A375 (cell line): ENCODE results near the gene ZMAT2. TPM values are rescaled to one million over a fixed set of nuclear protein-coding genes. Genes with fewer than 3 reads are reported as not detected.

Source experiments
- small RNA-seq: library from RNA; depleted of rRNA; stranded (forward); fragments of <200 nt; gene quantifications from one replicate; pipeline ENCODE3, GENCODE V24; 2014
- total RNA-seq: library from RNA; depleted of rRNA; stranded (reverse); fragments of >200 nt; shearing (Covaris generic); gene quantifications from 2 replicates; pipeline ENCODE4 v1.2.3, GENCODE V29; 2014; rRNA removed

ZMAT2 gene
- 54.2 and 64.0 TPM in 2 replicates for total RNA-seq

GRCh38 chr5:140700177-140701144 lies at the start of gene ZMAT2:
Gene ZMAT2, plus strand, starts transcription at chr5:140700447. Its CDS starts 14 bp downstream, at chr5:140700461.

GRCh38 chr5:140664359-140665119 lies 35.7 kb upstream of the ZMAT2 start, which contains the start of gene WDR55:
Gene WDR55, plus strand, starts transcription at chr5:140664904. Its CDS starts 9 bp downstream, at chr5:140664913.

GRCh38 chr5:140673187-140673976 lies 26.9 kb upstream of the ZMAT2 start, which contains the start of gene DND1:
Gene DND1, minus strand, starts transcription at chr5:140673576. Its CDS starts 34 bp downstream, at chr5:140673542.

GRCh38 chr5:140690941-140691924 lies 9.0 kb upstream of the ZMAT2 start, which contains the start of the genes HARS1 and HARS2:
Gene HARS1, minus strand, starts transcription at chr5:140691370. Its CDS starts 66 bp downstream, at chr5:140691304.
Gene HARS2, plus strand, starts transcription at chr5:140691455. Its CDS starts 194 bp downstream, at chr5:140691649.

Small RNA genes within 50 kb of the gene (small RNA-seq; reads per million reads assigned to genes)
- gene VTRNA1-1 (13.1 reads per million, percentile 90 among the genes with 10 or more reads in this experiment), gene VTRNA1-2 (2.8 reads per million, percentile 79 among the genes with 10 or more reads in this experiment), gene VTRNA1-3 (0.75 reads per million, percentile 44 among the genes with 10 or more reads in this experiment)

Other genes with a start within 250 kb of the ZMAT2 start
- gene EIF4EBP3, start 152.8 kb upstream of the ZMAT2 start, total RNA-seq: 1.2 and 1.5 TPM in 2 replicates
- gene SRA1, start 143.0 kb upstream of the ZMAT2 start, total RNA-seq: 75.4 and 81.9 TPM in 2 replicates
- gene APBB3, start 135.8 kb upstream of the ZMAT2 start, total RNA-seq: 21.5 and 23.7 TPM in 2 replicates
- gene SLC35A4, start 135.6 kb upstream of the ZMAT2 start, total RNA-seq: 19.0 and 19.4 TPM in 2 replicates
- 0.30 and 0.66 TPM in 2 replicates for gene CD14, start 67.3 kb upstream of the ZMAT2 start, total RNA-seq
- gene TMCO6, start 61.0 kb upstream of the ZMAT2 start, total RNA-seq: 22.0 and 35.5 TPM in 2 replicates
- 98.0 and 106 TPM in 2 replicates for gene NDUFA2, start 52.8 kb upstream of the ZMAT2 start, total RNA-seq
- gene IK, start 52.6 kb upstream of the ZMAT2 start, total RNA-seq: 156 and 166 TPM in 2 replicates
- 24.7 and 29.2 TPM in 2 replicates for gene WDR55, start 35.5 kb upstream of the ZMAT2 start, total RNA-seq
- gene DND1, start 26.9 kb upstream of the ZMAT2 start, total RNA-seq: 1.2 and 2.6 TPM in 2 replicates
- gene HARS1, start 9.1 kb upstream of the ZMAT2 start, total RNA-seq: 181 and 182 TPM in 2 replicates
- gene HARS2, start 9.0 kb upstream of the ZMAT2 start, total RNA-seq: 36.4 and 42.9 TPM in 2 replicates
- 2.1 and 2.5 TPM in 2 replicates for gene PCDHA1, start 85.7 kb downstream of the ZMAT2 start, total RNA-seq
- gene PCDHA2, start 94.4 kb downstream of the ZMAT2 start, total RNA-seq: 0.96 and 1.3 TPM in 2 replicates
- gene PCDHA3, start 100.6 kb downstream of the ZMAT2 start, total RNA-seq: 1.6 and 2.5 TPM in 2 replicates
- 2.4 and 3.2 TPM in 2 replicates for gene PCDHA4, start 106.6 kb downstream of the ZMAT2 start, total RNA-seq
- 2.5 and 3.0 TPM in 2 replicates for gene PCDHA5, start 121.2 kb downstream of the ZMAT2 start, total RNA-seq
- 11.5 TPM in 2 replicates for gene PCDHA6, start 127.5 kb downstream of the ZMAT2 start, total RNA-seq
- 3.0 and 4.4 TPM in 2 replicates for gene PCDHA7, start 133.8 kb downstream of the ZMAT2 start, total RNA-seq
- gene PCDHA8, start 140.7 kb downstream of the ZMAT2 start, total RNA-seq: 0.37 and 0.53 TPM in 2 replicates
- gene PCDHA9, start 147.9 kb downstream of the ZMAT2 start, total RNA-seq: 1.8 and 2.2 TPM in 2 replicates
- gene PCDHA10, start 155.4 kb downstream of the ZMAT2 start, total RNA-seq: 1.5 and 1.8 TPM in 2 replicates
- gene PCDHA11, start 168.5 kb downstream of the ZMAT2 start, total RNA-seq: 1.9 and 4.9 TPM in 2 replicates
- 2.8 and 3.7 TPM in 2 replicates for gene PCDHA12, start 174.9 kb downstream of the ZMAT2 start, total RNA-seq
- gene PCDHA13, start 181.7 kb downstream of the ZMAT2 start, total RNA-seq: 1.3 and 1.4 TPM in 2 replicates
- 1.5 and 2.3 TPM in 2 replicates for gene PCDHAC1, start 225.9 kb downstream of the ZMAT2 start, total RNA-seq